Activated T-cell treated with anti-CD3 and anti-CD28 coated beads, Interleukin-2, amount 50 U/mL, for 4 hours (primary cell): Measurements from ENCODE around the gene ZBTB20. TPM values are rescaled to one million over a fixed set of nuclear protein-coding genes. Genes with fewer than 3 reads are reported as not detected.

ENCODE experiments used
- ATAC-seq, 2 donors: fragments of 200-7000 bp; cut with Tn5 transposase; one replicate each; pipeline ENCODE4 v1.10.0; 2021
- DNase-seq: peaks from one replicate; pipeline ENCODE4 v3.0.0-alpha.2; 2020
- H3K27me3 Mint-ChIP-seq: one replicate; pipeline ENCODE4 v1.8.0; 2021; ENCODE audit warnings: low read depth, mixed read lengths
- H3K36me3 Mint-ChIP-seq: one replicate; pipeline ENCODE4 v1.8.0; 2022; ENCODE audit warnings: mixed read lengths; ENCODE audit not compliant: insufficient read depth
- H3K4me1 Mint-ChIP-seq: one replicate; pipeline ENCODE4 v1.8.0; 2021; ENCODE audit warnings: low read depth, mixed read lengths
- H3K4me3 Mint-ChIP-seq: one replicate; pipeline ENCODE4 v1.8.0; 2021; ENCODE audit warnings: mild to moderate bottlenecking, moderate library complexity, mixed read lengths
- H3K9me3 Mint-ChIP-seq: one replicate; pipeline ENCODE4 v1.8.0; 2021; ENCODE audit warnings: mixed read lengths
- total RNA-seq, 3 donors: library from RNA; stranded (reverse); gene quantifications; one replicate each; pipeline ENCODE4 v1.2.1, GENCODE V29; 2021

ZBTB20 gene
- total RNA-seq, 3 donors from 2014 or later = 0.91 to 2.8 (median 1.8) TPM

- peaks cover 3% of the 10 kb centered on the region for H3K4me1 Mint-ChIP-seq
- no peak overlapping the region for H3K4me3 Mint-ChIP-seq
- DNase-seq (no peak), ATAC-seq (no peak)
- no peaks in the 10 kb centered on the region for H3K27me3 Mint-ChIP-seq
- peaks cover 23% of the 10 kb centered on the region for H3K36me3 Mint-ChIP-seq
- H3K9me3 Mint-ChIP-seq = peaks cover 17% of the 10 kb centered on the region
Observed at GRCh38 chr3:114994554-114995341, 152.3 kb downstream of the ZBTB20 start.

- Mint-ChIP-seq H3K4me3 (no peak overlapping the region), H3K36me3 (peaks cover 6% of the 10 kb centered on the region), H3K9me3 (peaks cover 7% of the 10 kb centered on the region), H3K27me3 (no peaks in the 10 kb centered on the region), H3K4me1 (peaks cover 3% of the 10 kb centered on the region)
- ATAC-seq (no peak), DNase-seq (no peak)
Observed at GRCh38 chr3:114985776-114986175, 161.3 kb downstream of the ZBTB20 start.

DNA sequence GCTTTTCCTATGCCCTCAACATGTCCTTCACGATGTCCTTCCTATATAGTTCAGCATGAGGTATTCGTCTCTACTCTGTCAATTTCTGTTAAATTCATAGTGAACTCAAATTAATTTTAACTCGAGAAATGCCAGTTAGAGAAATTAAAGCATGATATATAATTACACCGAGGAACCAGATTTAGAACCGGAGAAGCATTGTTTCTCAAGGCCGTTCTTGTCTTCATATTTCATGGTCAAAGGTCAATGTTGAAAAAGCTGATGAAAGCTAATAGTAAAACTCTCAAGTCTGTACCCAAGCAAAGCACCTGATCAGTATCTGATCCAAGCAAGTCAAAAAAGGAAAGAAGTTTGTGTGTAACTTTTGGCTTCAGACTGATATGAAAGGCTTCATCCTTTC is 163.8 kb downstream of the ZBTB20 start:
- DNase-seq (no peak), ATAC-seq (no peak)
- no peaks in the 10 kb centered on the region for H3K27me3 Mint-ChIP-seq
- H3K36me3 Mint-ChIP-seq = peaks cover 6% of the 10 kb centered on the region
- H3K9me3 Mint-ChIP-seq = no peaks in the 10 kb centered on the region
- H3K4me3 Mint-ChIP-seq = no peak overlapping the region
- H3K4me1 Mint-ChIP-seq = peaks cover 3% of the 10 kb centered on the region

DNA sequence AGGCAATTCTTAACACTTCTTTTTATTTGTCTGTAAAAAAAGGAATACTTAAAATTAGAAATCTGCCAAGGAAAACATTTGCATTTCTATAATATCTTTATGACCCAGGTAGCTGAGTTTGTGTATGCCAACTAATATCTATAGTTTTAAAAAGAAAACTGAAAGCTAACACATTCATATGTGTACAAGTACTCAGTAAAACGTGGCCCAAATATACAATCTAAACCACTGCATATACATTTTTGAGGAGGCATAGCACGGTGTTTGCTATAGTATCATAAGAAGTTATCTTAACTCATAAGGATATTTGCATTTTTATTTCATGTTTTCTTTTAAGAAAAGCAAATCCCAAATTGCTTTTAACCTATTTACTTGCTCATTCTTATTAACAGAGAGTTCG is 172.7 kb downstream of the ZBTB20 start:
- no peak for ATAC-seq
- Mint-ChIP-seq H3K4me1 (peaks cover 1% of the 10 kb centered on the region), H3K36me3 (peaks cover 28% of the 10 kb centered on the region)

GRCh38 chr3:114973536-114973935 is 173.6 kb downstream of the ZBTB20 start:
- no peak for DNase-seq
- Mint-ChIP-seq H3K36me3 (peaks cover 30% of the 10 kb centered on the region), H3K9me3 (no peaks in the 10 kb centered on the region), H3K4me3 (no peak overlapping the region), H3K27me3 (no peaks in the 10 kb centered on the region), H3K4me1 (peaks cover 1% of the 10 kb centered on the region)
- ATAC-seq = no peak

More for the DNA sequence above, 172.7 kb downstream of the ZBTB20 start:
- Mint-ChIP-seq H3K27me3 (no peaks in the 10 kb centered on the region), H3K4me3 (no peak overlapping the region), H3K9me3 (no peaks in the 10 kb centered on the region)
- no peak for DNase-seq

- ATAC-seq = no peak
- no peaks in the 10 kb centered on the region for H3K27me3 Mint-ChIP-seq
- DNase-seq = no peak
- H3K9me3 Mint-ChIP-seq = no peaks in the 10 kb centered on the region
- H3K4me1 Mint-ChIP-seq = no peaks in the 10 kb centered on the region
- peaks cover 24% of the 10 kb centered on the region for H3K36me3 Mint-ChIP-seq
- no peak overlapping the region for H3K4me3 Mint-ChIP-seq
Observed at GRCh38 chr3:114967168-114967567, 179.9 kb downstream of the ZBTB20 start.

DNA sequence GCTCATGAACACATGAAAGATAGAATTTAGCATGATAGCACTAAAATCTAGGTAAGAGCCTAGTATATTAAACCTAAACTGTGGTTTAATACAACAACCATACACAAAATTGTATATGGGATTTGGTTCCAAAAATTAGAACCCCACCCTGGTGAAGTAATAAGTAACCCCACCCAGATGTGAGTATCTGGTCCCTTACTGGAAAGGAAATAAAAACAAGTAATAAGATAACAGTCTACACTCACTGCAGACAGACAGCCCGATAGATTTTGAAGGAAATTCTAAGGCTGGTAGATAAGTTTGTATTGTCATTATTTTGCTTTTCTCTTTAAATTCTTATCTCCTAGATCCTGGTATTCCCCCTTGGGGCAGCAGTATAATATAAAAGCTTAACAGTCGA is 184.9 kb downstream of the ZBTB20 start:
- DNase-seq = no peak
- no peak for ATAC-seq
- Mint-ChIP-seq H3K36me3 (peaks cover 31% of the 10 kb centered on the region), H3K4me3 (no peak overlapping the region), H3K4me1 (no peaks in the 10 kb centered on the region), H3K27me3 (no peaks in the 10 kb centered on the region), H3K9me3 (no peaks in the 10 kb centered on the region)

DNA sequence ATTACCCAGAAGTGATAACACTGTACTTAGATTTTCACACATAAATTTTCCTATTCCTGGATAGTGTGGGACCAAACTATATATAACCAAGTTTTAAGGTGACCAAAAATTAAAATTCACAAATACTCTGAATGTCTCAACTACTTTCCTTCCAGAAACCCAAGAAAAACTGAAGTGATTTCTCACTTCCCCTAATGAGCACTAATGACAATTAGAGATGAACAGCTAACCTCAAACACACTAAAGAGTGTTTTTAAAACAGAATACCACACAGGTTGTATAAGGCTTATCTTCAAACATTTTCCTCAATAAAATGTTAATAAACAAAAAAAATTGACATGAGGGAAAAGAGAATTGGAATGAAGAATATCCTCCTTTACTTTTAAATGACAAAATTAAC is 188.2 kb downstream of the ZBTB20 start:
- H3K4me1 Mint-ChIP-seq = peaks cover 2% of the 10 kb centered on the region
- H3K4me3 Mint-ChIP-seq = no peak overlapping the region
- ATAC-seq (no peak), DNase-seq (no peak)
- no peaks in the 10 kb centered on the region for H3K27me3 Mint-ChIP-seq
- H3K9me3 Mint-ChIP-seq = peaks cover 15% of the 10 kb centered on the region
- H3K36me3 Mint-ChIP-seq = peaks cover 42% of the 10 kb centered on the region

DNA sequence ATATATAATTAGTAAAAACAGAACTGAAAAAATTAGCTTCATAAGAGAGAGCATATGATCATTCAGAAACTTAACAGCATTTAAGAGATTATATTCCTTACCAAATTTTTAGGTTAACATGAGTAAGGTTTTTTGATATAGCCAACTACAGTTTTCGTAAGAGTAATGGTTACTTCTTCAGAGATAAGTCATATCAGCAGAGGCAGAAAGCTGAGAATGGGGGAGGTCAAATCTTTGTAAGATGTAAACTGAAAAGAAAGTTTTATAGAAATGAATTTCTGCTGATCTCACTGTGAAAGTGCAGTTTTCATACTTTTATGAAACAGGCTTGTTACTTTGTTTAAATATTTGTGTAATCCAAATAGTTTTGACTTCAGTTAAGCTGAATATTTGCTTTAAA is 193.3 kb downstream of the ZBTB20 start:
- no peaks in the 10 kb centered on the region for H3K27me3 Mint-ChIP-seq
- peaks cover 55% of the 10 kb centered on the region for H3K36me3 Mint-ChIP-seq
- H3K9me3 Mint-ChIP-seq = peaks cover 32% of the 10 kb centered on the region
- no peak overlapping the region for H3K4me3 Mint-ChIP-seq
- no peak for ATAC-seq
- peaks cover 7% of the 10 kb centered on the region for H3K4me1 Mint-ChIP-seq
- no peak for DNase-seq

DNA sequence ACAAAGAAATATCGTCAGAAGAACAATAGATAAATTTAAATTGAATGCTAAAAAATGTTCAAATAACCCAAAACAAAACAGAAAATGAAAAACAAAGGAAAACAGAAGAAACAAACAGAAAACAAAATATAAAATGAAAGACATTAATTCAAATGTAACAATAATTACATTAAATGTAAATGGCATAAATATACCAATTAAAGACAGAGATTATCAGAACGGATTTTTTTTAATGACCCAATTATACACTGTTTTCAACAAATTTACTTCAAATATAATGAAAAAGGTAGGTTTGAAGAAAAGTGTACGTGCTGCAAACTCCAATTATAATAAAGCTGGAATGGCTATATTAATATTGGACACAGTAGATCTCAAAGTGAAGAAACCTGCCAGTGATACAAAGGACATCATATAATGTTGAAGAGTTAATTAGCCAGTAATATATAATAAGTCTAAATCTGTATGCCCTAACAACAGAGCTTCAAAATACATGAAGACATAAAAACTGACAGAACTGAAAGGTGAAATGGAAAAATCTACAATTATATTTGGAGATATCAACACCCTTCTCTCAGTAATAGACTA is 193.8 kb downstream of the ZBTB20 start:
- DNase-seq (no peak), ATAC-seq (no peak)
- peaks cover 53% of the 10 kb centered on the region for H3K36me3 Mint-ChIP-seq
- no peak overlapping the region for H3K4me3 Mint-ChIP-seq
- H3K9me3 Mint-ChIP-seq = peaks cover 32% of the 10 kb centered on the region
- H3K4me1 Mint-ChIP-seq = peaks cover 7% of the 10 kb centered on the region
- no peaks in the 10 kb centered on the region for H3K27me3 Mint-ChIP-seq

DNA sequence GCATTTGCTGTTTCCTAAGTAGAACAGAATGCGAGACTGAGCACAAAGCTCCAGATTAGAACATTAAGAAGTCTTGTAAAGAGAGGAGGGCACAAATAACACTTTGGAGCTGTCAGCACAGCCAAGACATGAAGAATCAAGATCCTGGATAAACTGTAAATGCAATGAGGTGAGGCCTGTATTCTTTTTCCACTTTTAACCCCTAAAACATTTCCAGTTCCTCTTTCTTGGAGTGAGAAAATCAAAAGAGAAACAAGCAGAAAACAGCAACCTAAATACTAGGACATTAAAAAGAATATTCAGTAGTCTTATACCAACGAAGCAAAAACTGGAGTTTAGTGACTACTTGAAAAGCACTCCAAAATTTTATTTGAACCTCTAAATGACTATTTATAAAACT is 204.3 kb downstream of the ZBTB20 start:
- DNase-seq (no peak), ATAC-seq (no peak)

DNA sequence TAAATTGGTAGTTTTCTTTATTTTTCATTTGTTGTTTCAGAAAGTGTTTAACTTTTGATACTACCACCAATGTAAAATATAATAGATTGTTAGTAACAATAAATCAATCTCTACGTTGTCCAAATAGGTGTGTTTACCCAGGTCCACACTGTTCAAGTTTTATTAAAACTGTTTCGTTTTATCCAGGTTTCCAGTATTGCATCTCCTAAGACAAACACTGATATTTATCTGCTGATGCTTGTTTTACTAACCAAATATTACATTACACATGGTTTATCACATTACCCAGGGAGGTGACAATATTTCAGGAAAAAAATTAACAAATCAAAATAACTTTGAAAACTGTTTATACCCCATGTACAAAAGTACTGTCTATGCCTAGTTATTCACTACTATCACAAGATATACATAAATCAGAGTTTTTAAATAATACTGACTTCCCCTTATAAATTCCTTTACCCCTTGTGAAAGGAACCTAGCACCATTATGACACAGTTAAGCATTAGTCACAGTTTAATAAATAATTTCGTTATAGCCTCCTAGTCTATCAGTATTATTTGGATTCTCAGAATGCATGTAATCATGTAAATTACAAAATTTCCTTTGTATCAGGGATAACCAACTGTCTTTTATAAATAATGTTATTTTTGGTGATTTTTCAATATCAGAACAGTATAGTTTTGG is 205.3 kb downstream of the ZBTB20 start:
- peaks cover 4% of the 10 kb centered on the region for H3K9me3 Mint-ChIP-seq
- peaks cover 20% of the 10 kb centered on the region for H3K36me3 Mint-ChIP-seq
- H3K4me3 Mint-ChIP-seq = no peak overlapping the region
- DNase-seq (no peak), ATAC-seq (no peak)
- H3K27me3 Mint-ChIP-seq = no peaks in the 10 kb centered on the region
- peaks cover 8% of the 10 kb centered on the region for H3K4me1 Mint-ChIP-seq

More for the DNA sequence above, 204.3 kb downstream of the ZBTB20 start:
- peaks cover 10% of the 10 kb centered on the region for H3K4me1 Mint-ChIP-seq
- no peaks in the 10 kb centered on the region for H3K27me3 Mint-ChIP-seq
- peaks cover 6% of the 10 kb centered on the region for H3K9me3 Mint-ChIP-seq
- no peak overlapping the region for H3K4me3 Mint-ChIP-seq
- peaks cover 23% of the 10 kb centered on the region for H3K36me3 Mint-ChIP-seq

DNA sequence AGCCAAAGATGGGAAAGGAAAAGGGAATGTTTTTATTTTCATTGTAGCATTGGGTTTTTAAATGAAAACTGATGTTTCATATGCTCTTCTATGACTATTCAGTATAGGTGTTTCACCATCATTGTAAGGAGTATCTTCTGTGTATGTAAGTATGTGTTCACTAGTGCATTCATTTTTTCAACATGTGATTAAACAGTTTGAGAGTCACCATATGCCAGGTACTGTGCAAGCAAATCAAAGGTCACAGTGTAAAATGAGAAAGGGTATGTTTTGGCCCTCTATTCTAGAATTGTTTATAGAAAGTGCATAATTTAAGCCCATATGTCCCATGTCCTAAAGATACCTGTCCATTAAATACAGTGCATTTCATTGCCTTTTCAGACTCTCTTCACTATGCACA is 207.2 kb downstream of the ZBTB20 start:
- ATAC-seq = no peak
- Mint-ChIP-seq H3K27me3 (no peaks in the 10 kb centered on the region), H3K4me3 (no peak overlapping the region), H3K36me3 (peaks cover 21% of the 10 kb centered on the region), H3K4me1 (peaks cover 6% of the 10 kb centered on the region), H3K9me3 (no peaks in the 10 kb centered on the region)
- no peak for DNase-seq

DNA sequence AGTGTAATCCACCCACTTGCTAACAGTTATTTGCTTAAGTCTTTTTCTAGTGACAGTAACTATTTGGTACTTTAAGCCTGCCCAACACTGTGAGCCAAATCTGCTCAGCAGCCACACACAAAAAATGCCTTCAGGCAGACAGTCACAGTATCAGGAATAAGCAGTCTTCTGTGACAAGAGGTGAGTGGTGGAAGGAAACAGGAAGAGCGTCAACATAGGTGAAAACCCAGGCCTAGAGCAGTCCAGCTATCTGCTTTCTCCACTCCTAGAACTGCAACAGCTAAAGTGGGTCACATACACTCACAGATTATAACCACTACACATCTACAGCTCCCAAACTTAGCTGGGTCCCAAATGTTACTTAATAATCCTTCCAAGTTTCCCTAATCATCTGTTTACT is 213.7 kb downstream of the ZBTB20 start:
- DNase-seq = no peak
- ATAC-seq = no peak
- no peak overlapping the region for H3K4me3 Mint-ChIP-seq
- peaks cover 45% of the 10 kb centered on the region for H3K36me3 Mint-ChIP-seq
- H3K4me1 Mint-ChIP-seq = no peaks in the 10 kb centered on the region
- no peaks in the 10 kb centered on the region for H3K27me3 Mint-ChIP-seq
- no peaks in the 10 kb centered on the region for H3K9me3 Mint-ChIP-seq
